Transverse colon (tissue), 4 donors: ENCODE data around the gene FLAD1. TPM values are rescaled to one million over a fixed set of nuclear protein-coding genes. Genes with fewer than 3 reads are reported as not detected.

Source experiments
- DNase-seq: peaks from one replicate; pipeline ENCODE4 v3.0.0-alpha.2; 2019
- H3K27ac ChIP-seq, 4 donors: fragments of 200-600 bp; sonication (generic); 2 replicates each; pipeline ENCODE4 v1.5.1; 2016 to 2018; ENCODE audit warnings: inconsistent platforms in 4 of 4
- H3K27me3 ChIP-seq: fragments of 200-600 bp; sonication (generic); 2 replicates; pipeline ENCODE4 v1.5.1; 2017; ENCODE audit warnings: inconsistent platforms
- H3K36me3 ChIP-seq, 4 donors: fragments of 200-600 bp; sonication (generic); 2 replicates each; pipeline ENCODE4 v1.5.1; 2017 to 2019; ENCODE audit warnings: inconsistent platforms in 4 of 4
- H3K4me1 ChIP-seq, 4 donors: fragments of 200-600 bp; sonication (generic); 2 replicates each; pipeline ENCODE4 v1.5.1; 2017 to 2020; ENCODE audit warnings: inconsistent platforms in 4 of 4
- H3K4me3 ChIP-seq, 4 donors: fragments of 200-600 bp; sonication (generic); 1 replicate in 1 of 4; 2 replicates in 3 of 4; pipeline versions ENCODE4 v1.5.1 to v1.6.1; 2017 to 2019; ENCODE audit warnings: inconsistent platforms in 4 of 4
- H3K9me3 ChIP-seq, 2 donors: fragments of 200-600 bp; sonication (generic); 2 replicates each; pipeline ENCODE4 v1.5.1; 2017 to 2019; ENCODE audit warnings: inconsistent platforms in 2 of 2
- CTCF ChIP-seq, 5 experiments: fragments of 200-600 bp in 3 of 5; fragments of 450-650 bp in 2 of 5; sonication (generic) in 3 of 5; IDR thresholded peaks; 1 replicate in 2 of 5; 2 replicates in 3 of 5; pipeline ENCODE4 v1.5.1; 2016 to 2017; ENCODE audit warnings: antibody characterized with exemption in 5 of 5, inconsistent platforms in 3 of 5, mild to moderate bottlenecking in 2 of 5, moderate library complexity in 1 of 5
- EP300 ChIP-seq: sonication (generic); formaldehyde crosslinking; IDR thresholded peaks from one replicate; pipeline ENCODE4 v1.6.1; 2017; ENCODE audit warnings: antibody characterized with exemption, low read depth
- POLR2A ChIP-seq: fragments of 450-650 bp; IDR thresholded peaks from one replicate; pipeline ENCODE4 v1.6.1; 2016; ENCODE audit warnings: antibody characterized with exemption, mild to moderate bottlenecking, moderate library complexity
- POLR2AphosphoS5 ChIP-seq, 3 donors: sonication (generic); formaldehyde crosslinking; IDR thresholded peaks; one replicate each; pipeline ENCODE4 v1.6.1; 2016; ENCODE audit warnings: antibody characterized with exemption in 3 of 3
- WGBS, 2 donors: methylation state at CpG; one replicate each; pipeline ENCODE4 v1.1.5; 2018; ENCODE audit warnings: low coverage in 1 of 2; 5-methylcytosine and 5-hydroxymethylcytosine counted together
- in situ Hi-C, 4 donors: fragments of 200-750 bp; cut with MboI; loops; one replicate each; pipeline versions ENCODE4 v1.15.0 to v1.15.1; 2017; ENCODE audit warnings: low sequenced_read_pairs in 3 of 4, low pct_ligation_motif_present in 1 of 4, low pct_unique_long_range_greater_than_20kb in 1 of 4
- intact Hi-C: fragments of 100-400 bp; cut with DNase I; formaldehyde crosslinking; loops from one replicate; pipeline ENCODE4 v1.15.1; 2023; ENCODE audit warnings: low total_unique reads
- total RNA-seq, 4 donors: library from RNA; depleted of rRNA; stranded (reverse); fragments of >200 nt; gene quantifications; one replicate each; pipeline ENCODE4 v1.1.0, GENCODE V29; 2016

Gene FLAD1
- total RNA-seq, 4 donors from 2014 or later = 32.7 to 42.4 (median 36.0) TPM

- no peaks in the 10 kb centered on the region for H3K36me3 ChIP-seq
- intact Hi-C loops = loop anchor here (5.0 kb wide), 1 partner anchor 37 kb away; no protein-coding TSS in a partner anchor
- WGBS, 2 donors = 22% methylated on average over 5 of the region's 5 CpGs; no CpG with 5 or more reads in 1 of the 2 donors
- H3K9me3 ChIP-seq = no peaks in the 10 kb centered on the region
- peaks cover 39 to 66% (median 58%) of the 10 kb centered on the region in 4 donors for H3K4me1 ChIP-seq
- H3K4me3 ChIP-seq = peak overlapping the region; percentile 66 to 97 (median 79)
- TF ChIP-seq POLR2AphosphoS5 (IDR thresholded peaks at IDR 0.05) = no peak
- peak; percentile 18 for TF ChIP-seq POLR2A
- no peak for TF ChIP-seq EP300
- no peak for TF ChIP-seq CTCF (IDR thresholded peaks at IDR 0.05)
- no peaks in the 10 kb centered on the region for H3K27me3 ChIP-seq
- peak overlapping the region; percentile 96 to 100 (median 98) for H3K27ac ChIP-seq
- peak; percentile 30 for DNase-seq
- in situ Hi-C loops = no loop called here
Measured at GRCh38 chr1:155004352-155005075, 21.4 kb downstream of the FLAD1 start.

GRCh38 chr1:155005076-155006011 is 22.2 kb downstream of the FLAD1 start:
- Histone ChIP-seq H3K4me3 (peak overlapping the region in 3 of 4 donors; percentile 66 to 86 (median 72)), H3K27ac (peak overlapping the region; percentile 96 to 100 (median 98)), H3K27me3 (no peaks in the 10 kb centered on the region), H3K4me1 (peaks cover 31 to 66% (median 58%) of the 10 kb centered on the region in 4 donors), H3K9me3 (no peaks in the 10 kb centered on the region), H3K36me3 (no peaks in the 10 kb centered on the region)
- TF ChIP-seq POLR2AphosphoS5 (IDR thresholded peaks at IDR 0.05) (peak; percentile 33 to 79 (median 77)), POLR2A (peak; percentile 41), EP300 (no peak)
- intact Hi-C loops (no loop called here), in situ Hi-C loops (no loop called here)
- peak; percentile 86 for DNase-seq
- 17% methylated on average over 17 of the region's 17 CpGs; no CpG with 5 or more reads in 1 of the 2 donors for WGBS, 2 donors

- WGBS, 2 donors = 26 to 28% methylated on average over 2 of the region's 2 CpGs
- Histone ChIP-seq H3K4me3 (peak overlapping the region in 1 of 4 donors; percentile 28), H3K9me3 (no peaks in the 10 kb centered on the region), H3K4me1 (peaks cover 36 to 78% (median 71%) of the 10 kb centered on the region in 4 donors), H3K27me3 (no peaks in the 10 kb centered on the region), H3K27ac (peak overlapping the region; percentile 96 to 100 (median 98)), H3K36me3 (no peaks in the 10 kb centered on the region)
- peak; percentile 37 for DNase-seq
- TF ChIP-seq POLR2A (no peak), POLR2AphosphoS5 (IDR thresholded peaks at IDR 0.05) (no peak), EP300 (no peak), CTCF (IDR thresholded peaks at IDR 0.05) (no peak)
- intact Hi-C loops (no loop called here), in situ Hi-C loops (no loop called here)
Measured at GRCh38 chr1:155006601-155007101, 23.5 kb downstream of the FLAD1 start.

- Histone ChIP-seq H3K4me1 (peaks cover 40 to 84% (median 78%) of the 10 kb centered on the region in 4 donors), H3K9me3 (no peaks in the 10 kb centered on the region), H3K27ac (peak overlapping the region; percentile 96 to 100 (median 98)), H3K4me3 (peak overlapping the region in 2 of 4 donors; percentile 28 to 56), H3K27me3 (no peaks in the 10 kb centered on the region), H3K36me3 (no peaks in the 10 kb centered on the region)
- DNase-seq = peak; percentile 91
- TF ChIP-seq POLR2AphosphoS5 (IDR thresholded peaks at IDR 0.05) (peak in 2 of 3 donors; percentile 64 to 88), EP300 (peak; percentile 82), POLR2A (peak; percentile 71), CTCF (IDR thresholded peaks at IDR 0.05) (peak in 2 of 5 experiments; percentile 37 to 45)
- intact Hi-C loops = no loop called here
- in situ Hi-C loops = no loop called here
- WGBS, 2 donors = 42% methylated on average over 6 of the region's 6 CpGs; no CpG with 5 or more reads in 1 of the 2 donors
Measured at GRCh38 chr1:155007251-155007828, 24.2 kb downstream of the FLAD1 start.
